Lower leg skin (tissue), 3 donors: ENCODE data around the gene HKDC1.

Experiments used
- CTCF ChIP-seq, 3 donors: fragments of 450-650 bp; IDR thresholded peaks; one replicate each; pipeline ENCODE4 v1.5.1; 2016; ENCODE audit warnings: antibody characterized with exemption in 3 of 3, mild to moderate bottlenecking in 3 of 3, moderate library complexity in 2 of 3
- POLR2A ChIP-seq, 2 donors: fragments of 450-650 bp; IDR thresholded peaks; one replicate each; pipeline ENCODE4 v1.6.1; 2016 to 2017; ENCODE audit warnings: antibody characterized with exemption in 2 of 2, mild to moderate bottlenecking in 1 of 2, moderate library complexity in 1 of 2

GRCh38 chr10:69223028-69223342 lies 2.9 kb downstream of the HKDC1 start:
- TF ChIP-seq CTCF (IDR thresholded peaks at IDR 0.05) (no peak), POLR2A (IDR thresholded peaks at IDR 0.05) (no peak)
